Erythroblast (primary cell): ENCODE measurements around the gene IL1RAPL2.

ENCODE experiments used
- DNase-seq, 2 experiments: peaks; one replicate each; lab custom pipeline; 2025; lab: John Stamatoyannopoulos, UW
- GATA1 ChIP-seq: IDR thresholded peaks from 2 replicates; pipeline ENCODE4 v1.6.1; 2011; ENCODE audit warnings: low read depth, mild to moderate bottlenecking, control low read depth, low read length, moderate library complexity
- POLR2A ChIP-seq: IDR thresholded peaks from 2 replicates; pipeline ENCODE4 v1.6.1; 2011; ENCODE audit warnings: mild to moderate bottlenecking, low read length

The IL1RAPL2 gene

DNA sequence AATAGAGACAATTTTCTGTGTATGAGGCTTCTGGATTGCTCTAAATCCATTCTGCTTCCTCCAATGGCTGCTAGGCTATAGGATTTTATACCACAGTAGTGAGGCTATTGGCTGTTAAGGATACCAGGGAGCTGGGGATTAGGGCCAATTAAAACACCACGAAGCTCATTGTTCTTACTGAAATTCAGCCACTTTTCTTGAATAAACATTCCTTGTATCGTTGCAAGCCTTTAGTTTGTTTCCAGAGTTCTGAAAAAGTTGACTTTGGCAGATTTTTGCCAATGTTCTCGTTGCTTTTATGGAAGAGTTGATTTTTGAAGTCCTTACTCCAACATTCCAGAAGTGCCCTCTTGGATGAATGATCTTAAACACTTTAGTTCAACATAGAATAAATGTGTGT lies 892.8 kb downstream of the IL1RAPL2 start:
- DNase-seq = no peak
- TF ChIP-seq POLR2A (no peak), GATA1 (no peak)

DNA sequence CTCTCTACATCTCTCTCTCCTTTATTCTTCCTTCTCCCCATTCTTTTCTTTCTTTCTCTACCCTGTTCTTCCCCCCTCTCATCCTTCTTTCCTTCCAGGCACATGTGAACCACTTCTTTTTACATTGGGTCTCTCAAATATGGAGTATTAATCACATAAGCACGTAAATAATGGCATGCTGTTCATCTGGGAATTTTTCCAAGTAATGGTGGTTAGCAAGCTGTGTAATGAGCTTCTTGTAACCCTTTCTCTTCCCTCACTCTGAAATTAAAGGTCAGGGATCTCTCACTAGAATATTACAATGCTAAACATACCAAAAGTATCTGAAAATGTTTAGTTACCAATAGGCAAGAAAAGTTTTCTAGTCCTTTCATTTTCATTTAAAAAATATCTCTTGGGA lies 894.4 kb downstream of the IL1RAPL2 start:
- no peak for DNase-seq
- TF ChIP-seq GATA1 (no peak), POLR2A (no peak)

DNA sequence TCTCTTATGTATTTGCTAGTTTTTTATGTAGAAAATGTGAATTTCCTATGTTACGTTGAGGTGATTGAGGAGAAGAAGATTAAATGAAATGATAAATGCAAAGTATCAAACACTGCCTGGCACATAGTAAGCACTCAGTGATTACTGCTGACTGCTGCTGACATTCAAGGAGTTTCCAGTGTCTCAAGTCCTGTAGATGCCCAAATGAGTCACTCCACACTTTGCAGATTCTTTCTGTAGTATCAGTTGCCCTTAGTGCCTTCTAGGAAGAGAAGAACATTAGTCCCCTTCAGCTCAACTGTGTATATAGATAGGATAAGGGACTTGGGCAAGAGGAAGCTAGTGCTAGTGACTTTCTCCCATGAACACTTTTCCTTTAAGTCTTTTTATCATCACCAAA lies 895.0 kb downstream of the IL1RAPL2 start:
- TF ChIP-seq POLR2A (no peak), GATA1 (no peak)
- no peak for DNase-seq

DNA sequence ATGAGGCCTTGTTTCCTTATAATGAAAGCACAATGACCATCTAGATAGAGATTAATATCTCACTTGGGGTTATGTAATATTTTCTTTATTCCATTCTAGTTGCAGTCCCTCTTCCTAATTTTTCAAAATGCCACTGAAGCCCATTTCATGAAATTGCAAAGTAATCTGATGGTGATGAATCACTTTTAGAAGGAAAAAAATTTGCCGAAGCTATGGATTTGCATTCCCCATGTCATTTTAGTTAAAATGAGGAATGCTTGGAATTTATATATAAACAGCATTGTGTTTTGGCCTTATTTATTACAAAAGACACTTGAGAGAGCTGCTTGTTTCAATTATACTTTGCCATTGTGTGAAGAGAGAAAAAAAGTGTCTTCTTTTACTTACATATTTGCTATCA lies 896.2 kb downstream of the IL1RAPL2 start:
- no peak for DNase-seq
- TF ChIP-seq GATA1 (no peak), POLR2A (no peak)

DNA sequence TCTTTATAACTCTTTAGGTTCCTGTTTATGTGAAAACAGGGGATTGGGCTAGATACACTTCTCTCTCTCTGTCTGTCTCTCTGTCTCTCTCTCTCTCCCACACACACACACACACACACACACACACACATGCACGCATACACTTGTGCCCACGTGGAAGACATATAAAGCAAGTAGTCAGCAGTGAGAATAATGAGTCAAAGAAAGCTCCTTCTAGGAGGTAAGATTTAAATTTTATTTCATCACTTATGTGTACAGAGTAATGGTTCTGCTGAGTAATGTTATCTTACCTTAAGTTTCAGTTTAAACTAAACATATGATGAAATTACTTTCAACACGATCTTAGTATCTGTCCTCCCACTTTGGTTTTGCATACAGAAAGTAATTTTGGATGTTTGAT lies 897.5 kb downstream of the IL1RAPL2 start:
- no peak for DNase-seq

DNA sequence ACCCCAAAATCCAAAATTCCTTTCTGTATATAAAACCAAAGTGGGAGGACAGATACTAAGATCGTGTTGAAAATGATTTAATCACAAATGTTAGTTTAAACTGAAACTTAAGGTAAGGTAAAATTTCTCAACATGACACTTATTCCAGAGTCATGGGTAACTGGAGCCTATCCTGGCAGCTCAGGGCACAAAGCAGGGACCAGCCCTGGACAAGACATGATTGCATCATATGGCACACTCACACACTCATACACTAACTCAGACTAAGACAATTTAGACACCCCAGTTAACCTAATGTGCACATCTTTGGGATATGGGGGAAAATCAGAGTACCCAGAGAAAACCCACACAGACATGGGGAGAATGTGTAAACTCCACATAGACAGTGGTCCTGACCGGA lies 898.6 kb downstream of the IL1RAPL2 start:
- DNase-seq = no peak
- TF ChIP-seq POLR2A = no peak
- no peak for TF ChIP-seq GATA1

More for the DNA sequence above, 897.5 kb downstream of the IL1RAPL2 start:
- TF ChIP-seq POLR2A (no peak), GATA1 (no peak)

DNA sequence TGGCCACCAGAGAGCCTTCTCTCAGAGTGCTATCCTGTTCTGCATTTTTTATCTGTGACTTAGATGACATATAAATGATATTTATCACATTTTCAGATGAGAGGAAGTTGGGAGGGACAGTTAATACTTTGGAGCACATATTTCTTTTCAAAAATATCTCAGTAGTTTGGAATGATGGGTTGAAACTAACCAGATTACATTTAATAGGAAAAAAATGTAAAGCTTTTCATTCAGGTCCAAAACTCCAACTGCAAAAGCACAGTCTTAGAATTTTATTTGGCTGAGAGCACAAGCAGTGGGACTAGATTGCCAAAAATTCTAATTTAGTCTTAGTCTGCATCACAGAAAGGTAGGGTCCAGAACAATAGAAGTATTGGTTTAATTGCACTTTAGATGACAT lies 902.7 kb downstream of the IL1RAPL2 start:
- no peak for DNase-seq
- no peak for TF ChIP-seq POLR2A
- no peak for TF ChIP-seq GATA1

DNA sequence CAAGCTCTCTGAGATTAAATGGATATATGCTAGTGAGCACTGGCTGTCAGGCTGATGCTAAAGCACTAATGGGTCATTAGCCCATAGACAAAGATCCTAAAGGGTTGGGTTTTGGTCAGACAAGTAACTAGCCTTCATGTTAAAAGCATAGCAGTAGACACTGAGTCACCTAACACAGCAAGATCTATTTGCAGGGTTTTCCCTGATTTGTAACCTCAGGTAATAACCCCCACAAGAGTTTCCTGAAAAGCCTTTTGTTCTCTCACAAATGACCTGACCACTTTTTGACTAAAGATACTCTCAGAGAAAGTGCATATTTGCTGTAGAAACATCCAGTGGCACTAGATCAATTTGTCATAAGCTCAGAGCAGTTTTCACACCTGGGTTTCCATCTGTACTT lies 905.6 kb downstream of the IL1RAPL2 start:
- TF ChIP-seq GATA1 (no peak), POLR2A (no peak)
- no peak for DNase-seq

DNA sequence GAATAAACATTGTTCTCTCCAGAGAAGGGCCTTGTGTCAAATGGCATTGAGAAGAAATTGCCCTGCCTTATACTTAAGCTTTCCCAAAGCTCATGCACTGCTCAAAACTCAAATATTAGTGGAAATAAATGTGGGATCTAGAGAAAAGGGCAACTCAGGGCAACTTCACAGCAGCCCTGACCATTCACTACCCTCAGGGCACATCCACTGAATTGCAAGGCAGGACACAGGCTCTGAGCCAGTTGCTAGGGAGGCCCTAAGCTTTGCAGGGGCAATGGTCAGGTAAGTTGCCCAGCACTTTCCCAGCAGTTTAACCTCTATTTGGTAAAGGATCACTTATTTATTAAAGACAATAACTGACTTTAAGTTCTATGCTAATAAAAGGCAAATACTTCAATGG lies 909.8 kb downstream of the IL1RAPL2 start:
- TF ChIP-seq POLR2A (no peak), GATA1 (no peak)
- no peak for DNase-seq

DNA sequence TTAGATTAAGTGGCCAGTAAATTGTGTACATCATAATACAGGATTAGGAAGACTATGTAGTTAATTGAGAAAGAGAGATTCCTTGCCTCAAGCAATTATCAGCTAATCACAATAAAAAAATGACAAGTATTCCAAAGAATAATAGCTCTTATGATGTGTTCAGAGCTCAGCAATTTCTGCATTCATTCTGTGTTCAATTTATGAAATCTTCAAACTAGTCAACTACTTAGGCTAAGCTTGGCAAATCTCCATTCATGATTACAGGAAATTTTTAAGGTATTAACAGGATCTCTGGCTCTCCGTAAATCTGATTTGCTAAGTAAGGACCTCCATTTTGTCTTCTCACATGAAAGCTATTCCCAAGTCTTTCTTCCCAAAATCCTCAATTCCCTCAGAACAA lies 911.4 kb downstream of the IL1RAPL2 start:
- TF ChIP-seq GATA1 (no peak), POLR2A (no peak)
- DNase-seq = no peak

DNA sequence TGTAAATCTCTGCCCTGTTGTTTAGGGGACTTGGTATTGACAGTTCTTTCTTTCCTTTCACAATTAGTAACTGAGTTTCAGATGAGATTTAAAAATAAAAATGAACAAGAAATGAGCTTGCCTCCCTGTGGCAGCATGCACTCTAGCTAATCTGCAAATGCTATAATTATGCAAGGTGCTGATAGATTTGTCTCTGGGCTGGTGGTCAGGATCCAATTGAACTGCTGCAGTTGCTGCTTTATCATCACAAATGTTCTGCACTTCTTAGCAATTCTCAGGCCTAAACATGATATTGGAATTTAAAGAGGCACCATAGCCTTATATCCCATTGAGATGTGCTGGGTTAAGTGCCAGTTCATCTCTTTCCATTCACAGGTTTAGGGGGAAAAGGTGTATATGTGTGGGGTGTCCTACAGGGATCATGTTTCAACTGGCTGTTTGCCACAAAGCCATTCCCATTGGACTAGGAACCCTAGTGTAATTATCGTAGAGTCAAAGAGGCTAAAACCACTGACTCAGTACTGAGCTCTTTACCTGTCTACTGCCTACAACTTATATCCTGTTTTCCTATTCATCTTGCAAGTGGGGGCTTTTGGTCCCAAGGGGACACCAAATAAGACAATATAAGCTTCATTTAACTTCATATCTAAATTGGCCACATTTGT lies 914.8 kb downstream of the IL1RAPL2 start:
- TF ChIP-seq POLR2A (no peak), GATA1 (no peak)
- no peak for DNase-seq

DNA sequence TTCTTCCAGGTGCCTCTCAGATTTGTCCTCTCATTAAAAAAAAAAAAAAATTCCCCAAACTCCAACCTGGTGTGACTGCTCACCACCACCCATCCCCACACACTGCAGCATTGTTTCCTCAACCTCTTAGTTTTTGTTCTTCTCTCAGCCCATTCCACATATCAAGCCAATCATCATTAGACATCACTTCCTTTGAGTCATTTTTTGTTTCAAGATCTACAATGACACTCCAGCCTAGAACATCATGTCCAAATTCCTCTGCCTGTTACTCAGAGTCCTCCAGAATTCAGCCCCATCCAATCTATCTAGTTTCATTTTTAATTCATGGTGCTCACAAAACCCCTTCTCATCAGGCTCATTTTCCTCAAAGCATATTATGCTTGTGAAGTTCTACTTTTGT lies 917.0 kb downstream of the IL1RAPL2 start:
- TF ChIP-seq GATA1 (no peak), POLR2A (no peak)

DNA sequence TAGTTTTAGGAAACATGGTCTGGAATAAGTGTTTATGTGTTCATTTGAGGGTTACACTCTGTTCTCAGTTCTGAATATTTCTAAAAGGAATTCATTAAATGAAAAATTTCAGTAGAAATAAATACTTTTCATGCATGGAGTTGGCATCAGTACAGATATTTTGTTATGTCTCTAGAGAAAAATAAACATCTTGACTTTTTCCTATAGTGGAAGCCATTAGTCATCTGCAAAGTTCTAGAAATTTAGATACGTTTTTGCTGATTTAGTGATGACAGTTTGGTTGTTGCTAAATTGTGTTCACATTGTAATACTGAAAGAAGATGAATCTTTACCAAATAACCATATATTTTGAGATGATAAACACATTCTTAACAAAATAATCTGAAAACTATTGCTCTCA lies 922.7 kb downstream of the IL1RAPL2 start:
- no peak for DNase-seq
- no peak for TF ChIP-seq GATA1
- TF ChIP-seq POLR2A = no peak

More for the DNA sequence above, 917.0 kb downstream of the IL1RAPL2 start:
- DNase-seq = no peak

DNA sequence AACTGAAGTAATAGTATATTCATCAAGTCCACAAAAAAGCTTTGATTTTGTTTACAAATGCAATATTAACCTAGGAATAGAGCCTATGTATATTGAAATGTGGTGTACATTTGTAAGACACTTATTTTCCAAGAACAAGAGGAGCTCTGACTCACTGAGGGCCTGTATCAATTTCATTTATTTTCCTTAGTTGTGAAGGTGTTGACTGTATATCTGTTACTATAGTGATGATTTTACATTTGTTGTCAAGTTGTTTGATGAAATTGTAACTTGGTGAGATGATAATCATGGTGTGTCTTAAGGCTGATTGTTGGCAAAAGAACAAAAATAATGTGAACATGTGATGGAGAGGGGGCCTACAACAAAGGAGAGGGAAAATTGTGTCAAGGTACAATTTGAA lies 929.4 kb downstream of the IL1RAPL2 start:
- no peak for DNase-seq
- no peak for TF ChIP-seq GATA1
- no peak for TF ChIP-seq POLR2A

DNA sequence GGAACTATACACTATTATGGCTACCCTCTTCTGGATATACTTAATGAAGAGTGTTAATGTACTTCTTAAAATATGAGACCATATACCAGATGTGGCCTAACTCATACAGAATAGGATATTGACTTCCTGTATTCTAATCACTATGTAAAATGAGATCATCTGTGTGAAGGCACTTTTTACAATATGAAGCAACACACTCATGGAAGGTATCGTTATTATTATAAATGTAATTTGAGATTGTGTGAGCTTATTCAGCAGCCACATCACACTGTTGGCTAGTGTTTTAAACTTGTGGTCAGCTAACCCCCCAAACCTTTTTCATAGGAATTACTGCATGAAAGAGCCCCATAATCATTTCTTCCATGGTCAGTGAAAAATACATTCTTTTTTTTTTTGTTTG lies 936.3 kb downstream of the IL1RAPL2 start:
- DNase-seq = no peak
- TF ChIP-seq GATA1 = no peak
- no peak for TF ChIP-seq POLR2A
